Endothelial cell of umbilical vein (primary cell): ENCODE measurements around the gene PLAC8. TPM values are rescaled to one million over a fixed set of nuclear protein-coding genes. Genes with fewer than 3 reads are reported as not detected.

ENCODE experiments used
- BruUV-seq: library from RNA; stranded (reverse); fragments of 400-500 nt; replicated peaks from 2 replicates; lab custom pipeline; 2021; lab: Mats Ljungman, UMichigan
- CTCF ChIA-PET: fragments of 300-600, 350-600 bp; sonication (Branson Sonifier 250); formaldehyde crosslinking; loops from one replicate; lab custom pipeline; 2021; ENCODE audit warnings: antibody characterized with exemption, inconsistent platforms; lab: Charles Lee
- POLR2A ChIA-PET: fragments of 300-600, 350-600 bp; sonication (Branson Sonifier 250); formaldehyde crosslinking; loops from one replicate; lab custom pipeline; 2021; ENCODE audit warnings: antibody characterized with exemption, inconsistent platforms; lab: Charles Lee
- DNase-seq: peaks from one replicate; pipeline ENCODE4 v3.0.0-alpha.2; 2011; ENCODE audit warnings: low read depth, low spot score
- FAIRE-seq: peaks from 2 replicates; lab custom pipeline; 2011; peaks lifted over from hg19 to GRCh38; lab: Jason Lieb, UNC
- H2AFZ ChIP-seq: 2 replicates; pipeline ENCODE4 v1.6.0; 2012; ENCODE audit warnings: low read depth, low read length, control low read depth, inconsistent platforms
- H3K27ac ChIP-seq: 2 replicates; pipeline ENCODE4 v1.5.1; 2011; ENCODE audit warnings: low read depth, mild to moderate bottlenecking, control low read depth, low read length, moderate library complexity; ENCODE audit not compliant: insufficient read depth
- H3K27me3 ChIP-seq, 2 experiments: 2 replicates each; pipeline versions ENCODE4 v1.6.0 to v1.6.1; 2011; ENCODE audit warnings: low read length in 2 of 2, mixed read lengths in 1 of 2; ENCODE audit not compliant: control insufficient read depth in 2 of 2, insufficient read depth in 2 of 2
- H3K36me3 ChIP-seq, 2 experiments: 2 replicates in 1 of 2; 3 replicates in 1 of 2; pipeline ENCODE4 v1.5.1; 2011; ENCODE audit warnings: low read length in 2 of 2, mild to moderate bottlenecking in 1 of 2, moderate library complexity in 1 of 2; ENCODE audit not compliant: control insufficient read depth in 2 of 2, insufficient read depth in 2 of 2; ENCODE audit errors: extremely low read depth in 1 of 2
- H3K4me1 ChIP-seq: 3 replicates; pipeline ENCODE4 v1.5.1; 2011; ENCODE audit warnings: mild to moderate bottlenecking, low read length; ENCODE audit not compliant: control insufficient read depth, insufficient read depth; ENCODE audit errors: extremely low read depth
- H3K4me2 ChIP-seq: 2 replicates; pipeline ENCODE4 v1.6.1; 2011; ENCODE audit warnings: low read length, control low read depth, mixed read lengths; ENCODE audit not compliant: insufficient read depth
- H3K4me3 ChIP-seq, 3 experiments: fragments of 200-600 bp in 1 of 3; sonication (generic), shearing (Covaris generic) in 1 of 3; replicated peaks in 1 of 3; 2 replicates each; pipeline ENCODE4 v1.5.1; 2011 to 2016; ENCODE audit warnings: control low read depth in 3 of 3, low read length in 3 of 3, mild to moderate bottlenecking in 2 of 3, inconsistent platforms in 1 of 3, low read depth in 1 of 3, moderate library complexity in 1 of 3; ENCODE audit not compliant: insufficient read depth in 1 of 3
- H3K79me2 ChIP-seq: 2 replicates; pipeline ENCODE4 v1.6.0; 2012; ENCODE audit warnings: low read length, inconsistent platforms; ENCODE audit not compliant: control insufficient read depth, insufficient read depth
- H3K9ac ChIP-seq: replicated peaks from 2 replicates; pipeline ENCODE3; 2011; ENCODE audit warnings: low read length, control low read depth; ENCODE audit not compliant: insufficient read depth; ENCODE audit errors: extremely low read depth
- H3K9me1 ChIP-seq: replicated peaks from 3 replicates; pipeline ENCODE4 v1.6.0; 2011; ENCODE audit warnings: mild to moderate bottlenecking, low read length; ENCODE audit not compliant: control insufficient read depth, insufficient read depth; ENCODE audit errors: extremely low read depth
- H3K9me3 ChIP-seq: replicated peaks from 2 replicates; pipeline ENCODE4 v1.5.1; 2012; ENCODE audit warnings: low read length, inconsistent platforms; ENCODE audit not compliant: control insufficient read depth, insufficient read depth
- H4K20me1 ChIP-seq: replicated peaks from 2 replicates; pipeline ENCODE3; 2011; ENCODE audit warnings: mild to moderate bottlenecking, low read length; ENCODE audit not compliant: control insufficient read depth, insufficient read depth; ENCODE audit errors: extremely low read depth
- CTCF ChIP-seq, 2 donors: IDR thresholded peaks; 1 replicate in 1 of 2; 2 replicates in 1 of 2; pipeline ENCODE4 v1.5.1; 2011; ENCODE audit warnings: low read length in 2 of 2, mild to moderate bottlenecking in 2 of 2, moderate library complexity in 2 of 2, control low read depth in 1 of 2, inconsistent platforms in 1 of 2, low read depth in 1 of 2; ENCODE audit not compliant: insufficient read depth in 1 of 2; ENCODE audit errors: extremely low read depth in 1 of 2
- EZH2 ChIP-seq: IDR thresholded peaks from 2 replicates; pipeline ENCODE4 v1.6.1; 2012; ENCODE audit warnings: borderline replicate concordance, low read depth, mild to moderate bottlenecking, moderate library complexity, low read length, inconsistent platforms; ENCODE audit not compliant: severe bottlenecking
- FOS ChIP-seq: IDR thresholded peaks from 2 replicates; pipeline ENCODE4 v1.6.1; 2011; ENCODE audit warnings: mild to moderate bottlenecking, low read length, moderate library complexity, borderline replicate concordance; ENCODE audit not compliant: insufficient read depth
- GATA2 ChIP-seq: IDR thresholded peaks from 2 replicates; pipeline ENCODE4 v1.7.0; 2011; ENCODE audit warnings: low read depth, mild to moderate bottlenecking, moderate library complexity, mixed read lengths, low read length; ENCODE audit not compliant: insufficient read length, insufficient read depth
- JUN ChIP-seq: IDR thresholded peaks from 2 replicates; pipeline ENCODE4 v1.6.1; 2011; ENCODE audit warnings: borderline replicate concordance, low read depth; ENCODE audit not compliant: insufficient read length, insufficient read depth
- MAX ChIP-seq: IDR thresholded peaks from 2 replicates; pipeline ENCODE4 v1.6.1; 2011; ENCODE audit not compliant: insufficient read depth, insufficient read length
- MYC ChIP-seq: IDR thresholded peaks from one replicate; pipeline ENCODE4 v1.6.1; 2011; ENCODE audit warnings: mild to moderate bottlenecking, low read depth, low read length
- POLR2A ChIP-seq: IDR thresholded peaks from 2 replicates; pipeline ENCODE4 v1.6.1; 2012; ENCODE audit warnings: low read depth, mild to moderate bottlenecking, control low read depth, low read length
- POLR2AphosphoS5 ChIP-seq: IDR thresholded peaks from 2 replicates; pipeline ENCODE4 v1.6.1; 2012; ENCODE audit warnings: low read depth, mild to moderate bottlenecking, control low read depth, low read length, moderate library complexity; ENCODE audit not compliant: insufficient read depth
- dilution Hi-C: fragments of 300-500 bp; cut with MboI; formaldehyde crosslinking; loops from one replicate; pipeline ENCODE4 v1.15.0; 2019; ENCODE audit warnings: low sequenced_read_pairs; ENCODE audit not compliant: extremely low pct_ligation_motif_present
- intact Hi-C: fragments of 100-400 bp; cut with micrococcal nuclease; formaldehyde crosslinking; loops from one replicate; pipeline ENCODE4 v1.10.0; 2022
- polyA plus RNA-seq, 4 experiments: library from polyadenylated mRNA; depleted of rRNA in 3 of 4; stranded (reverse) in 3 of 4; unstranded in 1 of 4; fragments of >200 nt; gene quantifications; 2 replicates each; pipeline versions ENCODE4 v1.2.1 to v1.2.3, GENCODE V29; 2011 to 2012; ENCODE audit warnings: missing spikeins in 1 of 4
- total RNA-seq: library from RNA; stranded (reverse); gene quantifications from 2 replicates; pipeline ENCODE4 v1.2.3, GENCODE V29; 2021

PLAC8 gene
- total and polyA plus RNA-seq, 2 donors (not counting 3 experiments of a cell fraction or from before 2014, with no cell fraction given) = 4.9 to 5.7 TPM

- Histone ChIP-seq H2AFZ (no peak overlapping the region), H3K36me3 (no peaks in the 10 kb centered on the region), H3K79me2 (no peaks in the 10 kb centered on the region), H3K4me3 (no peak overlapping the region), H3K27me3 (no peaks in the 10 kb centered on the region), H3K9me3 (no peaks in the 10 kb centered on the region), H4K20me1 (no peaks in the 10 kb centered on the region), H3K27ac (peak overlapping the region; percentile 61), H3K9ac (no peak overlapping the region), H3K9me1 (no peaks in the 10 kb centered on the region), H3K4me1 (peaks cover 38% of the 10 kb centered on the region), H3K4me2 (no peak overlapping the region)
- FAIRE-seq (no peak), DNase-seq (peak; percentile 7)
- no peak for TF ChIP-seq JUN
- TF ChIP-seq MYC = no peak
- no peak for TF ChIP-seq MAX
- TF ChIP-seq POLR2A = no peak
- no peak for TF ChIP-seq GATA2
- no peak for TF ChIP-seq EZH2
- no peak for TF ChIP-seq CTCF (IDR thresholded peaks at IDR 0.05; ENCODE audit: extremely low read depth in 1 of 2, insufficient read depth in 1 of 2, low read depth in 1 of 2, low read length in 2 of 2)
- no peak for TF ChIP-seq POLR2AphosphoS5
- no peak for TF ChIP-seq FOS
- intact Hi-C loops (no loop called here), dilution Hi-C loops (loop anchor here (5.0 kb wide), 1 partner anchor 59 kb away; no protein-coding TSS in a partner anchor)
- ChIA-PET POLR2A (no interaction called here), CTCF (interaction anchor here (0.8 to 1.3 kb wide), 3 partner anchors 10 to 79 kb away, joined by 3 to 4 read pairs (median 3); no protein-coding TSS in a partner anchor)
- no TSS peak for BruUV-seq
Observed at GRCh38 chr4:83153417-83153816, 38.9 kb upstream of the PLAC8 start.
